GM23338 (cell line): ENCODE data around the gene MAPK14. TPM values are rescaled to one million over a fixed set of nuclear protein-coding genes. Genes with fewer than 3 reads are reported as not detected.

Experiments
- ATAC-seq: fragments of 200-7000 bp; cut with Tn5 transposase; 3 replicates; pipeline ENCODE4 v1.9.1; 2020
- DNase-seq: peaks from one replicate; pipeline ENCODE4 v3.0.0-alpha.2; 2015; ENCODE audit warnings: low spot score
- H2AFZ ChIP-seq: fragments of 200-600 bp; sonication (generic); 2 replicates; pipeline ENCODE4 v1.8.0; 2016; ENCODE audit warnings: antibody characterized with exemption, mild to moderate bottlenecking, moderate library complexity
- H3F3A ChIP-seq: fragments of 200-600 bp; sonication (generic); replicated peaks from 2 replicates; pipeline ENCODE4 v1.8.0; 2017; ENCODE audit warnings: antibody characterized with exemption, mixed run types, low read depth
- H3K27ac ChIP-seq: fragments of 200-600 bp; sonication (generic); 2 replicates; pipeline ENCODE4 v1.6.1; 2016; ENCODE audit warnings: low read depth
- H3K27me3 ChIP-seq: fragments of 200-600 bp; sonication (generic); 2 replicates; pipeline ENCODE4 v1.8.0; 2016; ENCODE audit warnings: mild to moderate bottlenecking, mixed run types, moderate library complexity; ENCODE audit not compliant: insufficient read depth
- H3K36me3 ChIP-seq: fragments of 200-600 bp; sonication (generic); 2 replicates; pipeline ENCODE4 v1.8.0; 2016; ENCODE audit warnings: mild to moderate bottlenecking; ENCODE audit not compliant: insufficient read depth
- H3K4me1 ChIP-seq: fragments of 200-600 bp; sonication (generic); 2 replicates; pipeline ENCODE4 v1.8.0; 2016; ENCODE audit warnings: mild to moderate bottlenecking, moderate library complexity; ENCODE audit not compliant: insufficient read depth
- H3K4me2 ChIP-seq: fragments of 200-600 bp; sonication (generic); 2 replicates; pipeline ENCODE4 v1.7.1; 2017; ENCODE audit warnings: mixed run types
- H3K4me3 ChIP-seq: fragments of 200-600 bp; sonication (generic); 2 replicates; pipeline ENCODE4 v1.6.1; 2016; ENCODE audit warnings: mixed run types
- H3K79me2 ChIP-seq: fragments of 200-600 bp; sonication (generic); replicated peaks from 2 replicates; pipeline ENCODE4 v1.8.0; 2017; ENCODE audit warnings: mild to moderate bottlenecking; ENCODE audit not compliant: insufficient read depth
- H3K9me2 ChIP-seq: fragments of 200-600 bp; sonication (generic); 2 replicates; pipeline ENCODE4 v1.8.0; 2017; ENCODE audit not compliant: insufficient read depth
- H4K20me1 ChIP-seq: fragments of 200-600 bp; sonication (generic); replicated peaks from 2 replicates; pipeline ENCODE4 v1.8.0; 2017; ENCODE audit warnings: mild to moderate bottlenecking; ENCODE audit not compliant: insufficient read depth
- H3K27ac Mint-ChIP-seq: 2 replicates; pipeline ENCODE4 v1.8.0; 2020; ENCODE audit warnings: inconsistent platforms, mild to moderate bottlenecking, moderate library complexity, mixed read lengths
- H3K27me3 Mint-ChIP-seq: 3 replicates; pipeline ENCODE4 v1.8.0; 2022; ENCODE audit warnings: low read depth, mild to moderate bottlenecking, moderate library complexity, mixed read lengths, inconsistent platforms; ENCODE audit not compliant: insufficient read depth, poor library complexity
- H3K36me3 Mint-ChIP-seq: 3 replicates; pipeline ENCODE4 v1.8.0; 2021; ENCODE audit warnings: low read depth, mild to moderate bottlenecking, inconsistent platforms, moderate library complexity, mixed read lengths
- H3K4me1 Mint-ChIP-seq: 3 replicates; pipeline ENCODE4 v1.8.0; 2020; ENCODE audit warnings: mild to moderate bottlenecking, inconsistent platforms, mixed read lengths
- H3K4me3 Mint-ChIP-seq: 3 replicates; pipeline ENCODE4 v1.8.0; 2021; ENCODE audit warnings: moderate library complexity, mild to moderate bottlenecking, inconsistent platforms, mixed read lengths
- H3K9me3 Mint-ChIP-seq: 3 replicates; pipeline ENCODE4 v1.8.0; 2020; ENCODE audit warnings: moderate library complexity, mild to moderate bottlenecking, inconsistent platforms, mixed read lengths
- EZH2 ChIP-seq: fragments of 200-600 bp; sonication (generic); IDR thresholded peaks from one replicate; pipeline ENCODE4 v1.8.0; 2017; ENCODE audit warnings: antibody characterized with exemption, mild to moderate bottlenecking, low read depth; ENCODE audit not compliant: unreplicated experiment
- POLR2AphosphoS5 ChIP-seq: IDR thresholded peaks from 2 replicates; pipeline ENCODE4 v1.6.1; 2016; ENCODE audit warnings: antibody characterized with exemption, low read depth
- REST ChIP-seq: IDR thresholded peaks from one replicate; pipeline ENCODE4 v1.6.1; 2018; ENCODE audit warnings: antibody characterized with exemption; ENCODE audit not compliant: unreplicated experiment
- ZNF114 ChIP-seq: fragments of 250-450 bp; sonication (Bioruptor Pico); IDR thresholded peaks from 2 replicates; pipeline ENCODE4 v1.5.0; 2020; ENCODE audit warnings: mild to moderate bottlenecking, moderate library complexity
- ZNF331 ChIP-seq: fragments of 250-450 bp; sonication (Bioruptor Pico); IDR thresholded peaks from 2 replicates; pipeline ENCODE4 v1.5.0; 2020; ENCODE audit warnings: low read depth, mild to moderate bottlenecking, moderate library complexity
- polyA plus RNA-seq: library from polyadenylated mRNA; unstranded; fragments of >200 nt; fragmentation: Nextera tagmentation; extraction: Ambion mirVana; gene quantifications from 2 replicates; pipeline ENCODE4 v1.2.1, GENCODE V29; 2016
- total RNA-seq: library from RNA; depleted of rRNA; stranded (reverse); fragments of >200 nt; shearing (Covaris generic); gene quantifications from 2 replicates; pipeline ENCODE4 v1.2.3, GENCODE V29; 2014
- TF ChIP-seq, protein P1 (sequence below): IDR thresholded peaks from 2 replicates; pipeline ENCODE4 v1.6.1; 2016; ENCODE audit warnings: antibody characterized with exemption
- TF ChIP-seq, protein P2 (sequence below): fragments of 250-450 bp; sonication (Bioruptor Pico); IDR thresholded peaks from 2 replicates; pipeline ENCODE4 v1.5.0; 2020; ENCODE audit warnings: mild to moderate bottlenecking, moderate library complexity

MAPK14 gene
- total and polyA plus RNA-seq, 2 experiments from 2014 or later, result 8.8 to 44.5 TPM

- H3K4me1 Mint-ChIP-seq, result peaks cover 25% of the 10 kb centered on the region
- H4K20me1 ChIP-seq, result no peaks in the 10 kb centered on the region; the same call in 1 of the 2 replicates
- no peak overlapping the region for H2AFZ ChIP-seq
- H3K36me3 ChIP-seq, result no peaks in the 10 kb centered on the region
- no peak for ATAC-seq
- no peak overlapping the region for H3K4me3 ChIP-seq
- no peak overlapping the region for H3K27ac ChIP-seq
- peaks cover 7% of the 10 kb centered on the region; the same call in 1 of the 2 replicates for H3K27me3 ChIP-seq
- TF ChIP-seq EZH2 (no peak), ZNF331 (CRISPR knock-in tag) (no peak), ZNF114 (CRISPR knock-in tag) (no peak), REST (no peak), POLR2AphosphoS5 (no peak)
- TF ChIP-seq, protein P1, sequence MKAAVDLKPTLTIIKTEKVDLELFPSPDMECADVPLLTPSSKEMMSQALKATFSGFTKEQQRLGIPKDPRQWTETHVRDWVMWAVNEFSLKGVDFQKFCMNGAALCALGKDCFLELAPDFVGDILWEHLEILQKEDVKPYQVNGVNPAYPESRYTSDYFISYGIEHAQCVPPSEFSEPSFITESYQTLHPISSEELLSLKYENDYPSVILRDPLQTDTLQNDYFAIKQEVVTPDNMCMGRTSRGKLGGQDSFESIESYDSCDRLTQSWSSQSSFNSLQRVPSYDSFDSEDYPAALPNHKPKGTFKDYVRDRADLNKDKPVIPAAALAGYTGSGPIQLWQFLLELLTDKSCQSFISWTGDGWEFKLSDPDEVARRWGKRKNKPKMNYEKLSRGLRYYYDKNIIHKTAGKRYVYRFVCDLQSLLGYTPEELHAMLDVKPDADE, result no peak
- TF ChIP-seq, protein P2, sequence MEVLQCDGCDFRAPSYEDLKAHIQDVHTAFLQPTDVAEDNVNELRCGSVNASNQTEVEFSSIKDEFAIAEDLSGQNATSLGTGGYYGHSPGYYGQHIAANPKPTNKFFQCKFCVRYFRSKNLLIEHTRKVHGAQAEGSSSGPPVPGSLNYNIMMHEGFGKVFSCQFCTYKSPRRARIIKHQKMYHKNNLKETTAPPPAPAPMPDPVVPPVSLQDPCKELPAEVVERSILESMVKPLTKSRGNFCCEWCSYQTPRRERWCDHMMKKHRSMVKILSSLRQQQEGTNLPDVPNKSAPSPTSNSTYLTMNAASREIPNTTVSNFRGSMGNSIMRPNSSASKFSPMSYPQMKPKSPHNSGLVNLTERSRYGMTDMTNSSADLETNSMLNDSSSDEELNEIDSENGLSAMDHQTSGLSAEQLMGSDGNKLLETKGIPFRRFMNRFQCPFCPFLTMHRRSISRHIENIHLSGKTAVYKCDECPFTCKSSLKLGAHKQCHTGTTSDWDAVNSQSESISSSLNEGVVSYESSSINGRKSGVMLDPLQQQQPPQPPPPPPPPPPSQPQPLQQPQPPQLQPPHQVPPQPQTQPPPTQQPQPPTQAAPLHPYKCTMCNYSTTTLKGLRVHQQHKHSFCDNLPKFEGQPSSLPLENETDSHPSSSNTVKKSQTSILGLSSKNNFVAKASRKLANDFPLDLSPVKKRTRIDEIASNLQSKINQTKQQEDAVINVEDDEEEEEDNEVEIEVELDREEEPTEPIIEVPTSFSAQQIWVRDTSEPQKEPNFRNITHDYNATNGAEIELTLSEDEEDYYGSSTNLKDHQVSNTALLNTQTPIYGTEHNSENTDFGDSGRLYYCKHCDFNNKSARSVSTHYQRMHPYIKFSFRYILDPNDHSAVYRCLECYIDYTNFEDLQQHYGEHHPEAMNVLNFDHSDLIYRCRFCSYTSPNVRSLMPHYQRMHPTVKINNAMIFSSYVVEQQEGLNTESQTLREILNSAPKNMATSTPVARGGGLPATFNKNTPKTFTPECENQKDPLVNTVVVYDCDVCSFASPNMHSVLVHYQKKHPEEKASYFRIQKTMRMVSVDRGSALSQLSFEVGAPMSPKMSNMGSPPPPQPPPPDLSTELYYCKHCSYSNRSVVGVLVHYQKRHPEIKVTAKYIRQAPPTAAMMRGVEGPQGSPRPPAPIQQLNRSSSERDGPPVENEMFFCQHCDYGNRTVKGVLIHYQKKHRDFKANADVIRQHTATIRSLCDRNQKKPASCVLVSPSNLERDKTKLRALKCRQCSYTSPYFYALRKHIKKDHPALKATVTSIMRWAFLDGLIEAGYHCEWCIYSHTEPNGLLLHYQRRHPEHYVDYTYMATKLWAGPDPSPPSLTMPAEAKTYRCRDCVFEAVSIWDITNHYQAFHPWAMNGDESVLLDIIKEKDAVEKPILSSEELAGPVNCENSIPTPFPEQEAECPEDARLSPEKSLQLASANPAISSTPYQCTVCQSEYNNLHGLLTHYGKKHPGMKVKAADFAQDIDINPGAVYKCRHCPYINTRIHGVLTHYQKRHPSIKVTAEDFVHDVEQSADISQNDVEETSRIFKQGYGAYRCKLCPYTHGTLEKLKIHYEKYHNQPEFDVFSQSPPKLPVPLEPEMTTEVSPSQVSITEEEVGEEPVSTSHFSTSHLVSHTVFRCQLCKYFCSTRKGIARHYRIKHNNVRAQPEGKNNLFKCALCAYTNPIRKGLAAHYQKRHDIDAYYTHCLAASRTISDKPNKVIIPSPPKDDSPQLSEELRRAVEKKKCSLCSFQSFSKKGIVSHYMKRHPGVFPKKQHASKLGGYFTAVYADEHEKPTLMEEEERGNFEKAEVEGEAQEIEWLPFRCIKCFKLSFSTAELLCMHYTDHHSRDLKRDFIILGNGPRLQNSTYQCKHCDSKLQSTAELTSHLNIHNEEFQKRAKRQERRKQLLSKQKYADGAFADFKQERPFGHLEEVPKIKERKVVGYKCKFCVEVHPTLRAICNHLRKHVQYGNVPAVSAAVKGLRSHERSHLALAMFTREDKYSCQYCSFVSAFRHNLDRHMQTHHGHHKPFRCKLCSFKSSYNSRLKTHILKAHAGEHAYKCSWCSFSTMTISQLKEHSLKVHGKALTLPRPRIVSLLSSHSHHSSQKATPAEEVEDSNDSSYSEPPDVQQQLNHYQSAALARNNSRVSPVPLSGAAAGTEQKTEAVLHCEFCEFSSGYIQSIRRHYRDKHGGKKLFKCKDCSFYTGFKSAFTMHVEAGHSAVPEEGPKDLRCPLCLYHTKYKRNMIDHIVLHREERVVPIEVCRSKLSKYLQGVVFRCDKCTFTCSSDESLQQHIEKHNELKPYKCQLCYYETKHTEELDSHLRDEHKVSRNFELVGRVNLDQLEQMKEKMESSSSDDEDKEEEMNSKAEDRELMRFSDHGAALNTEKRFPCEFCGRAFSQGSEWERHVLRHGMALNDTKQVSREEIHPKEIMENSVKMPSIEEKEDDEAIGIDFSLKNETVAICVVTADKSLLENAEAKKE, result no peak
- H3K9me3 Mint-ChIP-seq, result peaks cover 2% of the 10 kb centered on the region; the same call in 1 of the 3 replicates
- no peaks in the 10 kb centered on the region for H3K36me3 Mint-ChIP-seq
- H3K4me3 Mint-ChIP-seq, result no peak overlapping the region
- no peak overlapping the region for H3K27ac Mint-ChIP-seq
- H3K4me2 ChIP-seq, result no peak overlapping the region
- H3K4me1 ChIP-seq, result peaks cover 12% of the 10 kb centered on the region
- no peaks in the 10 kb centered on the region for H3F3A ChIP-seq
- H3K9me2 ChIP-seq, result no peaks in the 10 kb centered on the region
- DNase-seq, result no peak
- no peaks in the 10 kb centered on the region for H3K79me2 ChIP-seq
- H3K27me3 Mint-ChIP-seq, result peaks cover 9% of the 10 kb centered on the region
These were observed 97.3 kb downstream of the MAPK14 start for GRCh38 chr6:36124881-36125280.
